ENCODE results near the gene SLC26A8.

Gene SLC26A8

GRCh38 chr6:36023996-36024795 is at the start of gene SLC26A8:
Gene SLC26A8, minus strand, starts transcription at chr6:36024641. Its CDS starts 4,934 bp downstream, at chr6:36019707.
- H3F3A ChIP-seq (ENCODE audit: insufficient read depth), result no peaks in the 10 kb centered on the region; the same call in 1 of the 2 replicates
- no peak within 1 kb of the TSS for H3K27ac ChIP-seq (ENCODE audit: low read depth, low read length)
- no peaks in the 10 kb centered on the region for H3K27me3 ChIP-seq (ENCODE audit: low read length)
- no peak within 1 kb of the TSS for H2AFZ ChIP-seq (ENCODE audit: low read depth, low read length, severe bottlenecking)
- no peaks in the 10 kb centered on the region for H3K9me3 ChIP-seq (ENCODE audit: insufficient read depth, low read length)
- H3K9ac ChIP-seq (ENCODE audit: low read length), result no peak within 1 kb of the TSS
- peaks cover 2% of the 10 kb centered on the region; the same call in 1 of the 2 replicates for H3K36me3 ChIP-seq (ENCODE audit: low read length)
- no peak within 1 kb of the TSS for H3K4me2 ChIP-seq (ENCODE audit: low read depth, low read length, poor library complexity, severe bottlenecking)
- TF ChIP-seq EZH2phosphoT487 (conservative IDR thresholded peaks at IDR 0.05; ENCODE audit: low read length) (no peak), CTCF (IDR thresholded peaks at IDR 0.05; ENCODE audit: insufficient read depth, low read length, poor library complexity, severe bottlenecking) (no peak)
- H3K9me2 ChIP-seq (replicated peaks; ENCODE audit: insufficient read depth, low read length), result no peaks in the 10 kb centered on the region
- H3K4me3 ChIP-seq (ENCODE audit: insufficient read depth, low read length, poor library complexity, severe bottlenecking), result no peak within 1 kb of the TSS
- peaks cover 3% of the 10 kb centered on the region; the same call in 1 of the 2 replicates for H4K20me1 ChIP-seq (ENCODE audit: low read depth, low read length)
- H3K79me2 ChIP-seq (ENCODE audit: insufficient read depth, low read length), result peaks cover 16% of the 10 kb centered on the region

- H4K20me1 ChIP-seq (ENCODE audit: low read depth, low read length), result peaks cover 9% of the 10 kb centered on the region; the same call in 1 of the 2 replicates
Measured at GRCh38 chr6:36073587-36073986, 49.1 kb upstream of the SLC26A8 start.

GRCh38 chr6:36072681-36073080 is 48.2 kb upstream of the SLC26A8 start:
- no peak overlapping the region for H2AFZ ChIP-seq (ENCODE audit: low read depth, low read length, severe bottlenecking)
- TF ChIP-seq EZH2phosphoT487 (conservative IDR thresholded peaks at IDR 0.05; ENCODE audit: low read length), result no peak
- no peak for TF ChIP-seq CTCF (IDR thresholded peaks at IDR 0.05; ENCODE audit: insufficient read depth, low read length, poor library complexity, severe bottlenecking)
- H3K9me3 ChIP-seq (ENCODE audit: insufficient read depth, low read length), result no peaks in the 10 kb centered on the region
- H3K79me2 ChIP-seq (ENCODE audit: insufficient read depth, low read length), result peaks cover 61% of the 10 kb centered on the region
- peaks cover 30% of the 10 kb centered on the region for H3K36me3 ChIP-seq (ENCODE audit: low read length)
- H3K9ac ChIP-seq (ENCODE audit: low read length), result no peak overlapping the region
- no peaks in the 10 kb centered on the region for H3K27me3 ChIP-seq (ENCODE audit: low read length)
- H3K4me2 ChIP-seq (ENCODE audit: low read depth, low read length, poor library complexity, severe bottlenecking), result no peak overlapping the region
- peaks cover 14% of the 10 kb centered on the region for H4K20me1 ChIP-seq (ENCODE audit: low read depth, low read length)
- no peak overlapping the region for H3K4me3 ChIP-seq (ENCODE audit: insufficient read depth, low read length, poor library complexity, severe bottlenecking)
- no peak overlapping the region for H3K27ac ChIP-seq (ENCODE audit: low read depth, low read length)
- peaks cover 14% of the 10 kb centered on the region for H3F3A ChIP-seq (ENCODE audit: insufficient read depth)
- H3K9me2 ChIP-seq (replicated peaks; ENCODE audit: insufficient read depth, low read length), result no peaks in the 10 kb centered on the region

More at GRCh38 chr6:36073587-36073986, 49.1 kb upstream of the SLC26A8 start:
- Histone ChIP-seq H3K27me3 (ENCODE audit: low read length) (no peaks in the 10 kb centered on the region), H2AFZ (ENCODE audit: low read depth, low read length, severe bottlenecking) (no peak overlapping the region), H3K9ac (ENCODE audit: low read length) (no peak overlapping the region), H3F3A (ENCODE audit: insufficient read depth) (peaks cover 14% of the 10 kb centered on the region), H3K4me3 (ENCODE audit: insufficient read depth, low read length, poor library complexity, severe bottlenecking) (no peak overlapping the region), H3K4me2 (ENCODE audit: low read depth, low read length, poor library complexity, severe bottlenecking) (no peak overlapping the region), H3K79me2 (ENCODE audit: insufficient read depth, low read length) (peaks cover 52% of the 10 kb centered on the region), H3K9me2 (replicated peaks; ENCODE audit: insufficient read depth, low read length) (no peaks in the 10 kb centered on the region), H3K36me3 (ENCODE audit: low read length) (peaks cover 38% of the 10 kb centered on the region), H3K27ac (ENCODE audit: low read depth, low read length) (no peak overlapping the region), H3K9me3 (ENCODE audit: insufficient read depth, low read length) (no peaks in the 10 kb centered on the region)
- TF ChIP-seq CTCF (IDR thresholded peaks at IDR 0.05; ENCODE audit: insufficient read depth, low read length, poor library complexity, severe bottlenecking) (no peak), EZH2phosphoT487 (conservative IDR thresholded peaks at IDR 0.05; ENCODE audit: low read length) (no peak)
